BLaER1 treated with 17β-estradiol and CSF1 and Interleukin-3, amounts not matched to agents 10 nM and 100 nM (cell line): Measurements from ENCODE around the gene LPP.

ENCODE experiments used
- H3K27ac ChIP-seq, 11 experiments: shearing (Covaris generic); formaldehyde crosslinking; 2 replicates each; pipeline ENCODE4 v1.8.1; 2022
- H3K27me3 ChIP-seq, 11 experiments: shearing (Covaris generic); formaldehyde crosslinking; 2 replicates each; pipeline ENCODE4 v1.8.1; 2022
- H3K36me3 ChIP-seq, 11 experiments: shearing (Covaris generic); formaldehyde crosslinking; 2 replicates each; pipeline ENCODE4 v1.8.1; 2022
- H3K4me1 ChIP-seq, 10 experiments: shearing (Covaris generic); formaldehyde crosslinking; 2 replicates each; pipeline ENCODE4 v1.8.1; 2022
- H3K4me2 ChIP-seq, 11 experiments: shearing (Covaris generic); formaldehyde crosslinking; 2 replicates each; pipeline ENCODE4 v1.8.1; 2022
- H3K4me3 ChIP-seq, 10 experiments: shearing (Covaris generic); formaldehyde crosslinking; 2 replicates each; pipeline ENCODE4 v1.8.1; 2022
- H3K9ac ChIP-seq, 11 experiments: shearing (Covaris generic); formaldehyde crosslinking; 2 replicates each; pipeline ENCODE4 v1.8.1; 2022
- H3K9me3 ChIP-seq, 11 experiments: shearing (Covaris generic); formaldehyde crosslinking; replicated peaks in 1 of 11; 2 replicates each; pipeline ENCODE4 v1.8.1; 2022
- H4K20me1 ChIP-seq, 11 experiments: shearing (Covaris generic); formaldehyde crosslinking; 2 replicates each; pipeline ENCODE4 v1.8.1; 2022
- Cebpa-rat ChIP-seq, 11 experiments: shearing (Covaris generic); IDR thresholded peaks; 2 replicates each; pipeline ENCODE4 v1.8.1; 2022

Gene LPP

GRCh38 chr3:188832146-188832545 lies 678.2 kb downstream of the LPP start:
- Histone ChIP-seq H3K9ac (no peak overlapping the region), H3K9me3 (no peaks in the 10 kb centered on the region), H3K4me1 (peaks cover 14 to 97% (median 21%) of the 10 kb centered on the region in 10 experiments; a peak in 18 of 20 replicates), H3K4me3 (no peak overlapping the region), H3K27ac (peak overlapping the region in 2 of 11 experiments; percentile 58 to 73; a peak in 4 of 22 replicates), H4K20me1 (no peaks in the 10 kb centered on the region), H3K27me3 (no peaks in the 10 kb centered on the region), H3K36me3 (no peaks in the 10 kb centered on the region), H3K4me2 (peak overlapping the region in 2 of 11 experiments; percentile 58 to 71; a peak in 2 of 22 replicates)
- no peak for TF ChIP-seq Cebpa-rat (IDR thresholded peaks at IDR 0.05)

GRCh38 chr3:188832961-188833721 lies 679.2 kb downstream of the LPP start:
- H3K4me3 ChIP-seq: no peak overlapping the region
- TF ChIP-seq Cebpa-rat (IDR thresholded peaks at IDR 0.05): no peak
- H3K9ac ChIP-seq: no peak overlapping the region
- H3K27ac ChIP-seq: peak overlapping the region in 2 of 11 experiments; percentile 16 to 73; a peak in 2 of 22 replicates
- peaks cover 14 to 92% (median 21%) of the 10 kb centered on the region in 10 experiments; a peak in 18 of 20 replicates for H3K4me1 ChIP-seq
- no peaks in the 10 kb centered on the region for H3K27me3 ChIP-seq
- H3K9me3 ChIP-seq: peaks cover 0 to under 1% (median 0%) of the 10 kb centered on the region in 11 experiments; a peak in 3 of 22 replicates
- peak overlapping the region in 10 of 11 experiments; percentile 4 to 71 (median 17); a peak in 13 of 22 replicates for H3K4me2 ChIP-seq
- H4K20me1 ChIP-seq: no peaks in the 10 kb centered on the region
- H3K36me3 ChIP-seq: peaks cover 0 to under 1% (median 0%) of the 10 kb centered on the region in 11 experiments; a peak in 1 of 22 replicates

GRCh38 chr3:188834349-188834748 lies 680.4 kb downstream of the LPP start:
- H4K20me1 ChIP-seq: no peaks in the 10 kb centered on the region
- H3K4me2 ChIP-seq: peak overlapping the region in 9 of 11 experiments; percentile 4 to 39 (median 25); a peak in 8 of 22 replicates
- peaks cover 0 to 10% (median 0%) of the 10 kb centered on the region in 11 experiments; a peak in 2 of 22 replicates for H3K36me3 ChIP-seq
- no peak for TF ChIP-seq Cebpa-rat (IDR thresholded peaks at IDR 0.05)
- H3K4me3 ChIP-seq: no peak overlapping the region
- H3K9me3 ChIP-seq: peaks cover 0 to 9% (median 0%) of the 10 kb centered on the region in 11 experiments; a peak in 3 of 22 replicates
- H3K27me3 ChIP-seq: no peaks in the 10 kb centered on the region
- peaks cover 14 to 83% (median 21%) of the 10 kb centered on the region in 10 experiments; a peak in 18 of 20 replicates for H3K4me1 ChIP-seq
- H3K27ac ChIP-seq: 0 out of 22 replicates have a peak overlapping the region, but pooled peaks of 1 of the 11 experiments have one; percentile 0
- H3K9ac ChIP-seq: no peak overlapping the region

- Histone ChIP-seq H3K27ac (0 out of 22 replicates have a peak overlapping the region, but pooled peaks of 1 of the 11 experiments have one; percentile 21), H3K36me3 (peaks cover 0 to 10% (median 0%) of the 10 kb centered on the region in 11 experiments; a peak in 4 of 22 replicates), H4K20me1 (no peaks in the 10 kb centered on the region), H3K27me3 (no peaks in the 10 kb centered on the region), H3K4me2 (no peak overlapping the region), H3K9ac (no peak overlapping the region), H3K4me3 (no peak overlapping the region), H3K9me3 (peaks cover 0 to 18% (median 0%) of the 10 kb centered on the region in 11 experiments; a peak in 3 of 22 replicates), H3K4me1 (peaks cover 0 to 77% (median 14%) of the 10 kb centered on the region in 10 experiments; a peak in 16 of 20 replicates)
- TF ChIP-seq Cebpa-rat (IDR thresholded peaks at IDR 0.05): no peak
These were observed 685.3 kb downstream of the LPP start for GRCh38 chr3:188839187-188839695.

- H3K9ac ChIP-seq: no peak overlapping the region
- no peaks in the 10 kb centered on the region for H4K20me1 ChIP-seq
- no peak for TF ChIP-seq Cebpa-rat (IDR thresholded peaks at IDR 0.05)
- H3K4me2 ChIP-seq: peak overlapping the region in 3 of 11 experiments; percentile 20 to 77 (median 64); a peak in 4 of 22 replicates
- peaks cover 0 to 10% (median 0%) of the 10 kb centered on the region in 11 experiments; a peak in 4 of 22 replicates for H3K36me3 ChIP-seq
- H3K27ac ChIP-seq: peak overlapping the region in 4 of 11 experiments; percentile 17 to 86 (median 82); a peak in 7 of 22 replicates
- H3K4me3 ChIP-seq: no peak overlapping the region
- no peaks in the 10 kb centered on the region for H3K27me3 ChIP-seq
- peaks cover 0 to 77% (median 10%) of the 10 kb centered on the region in 10 experiments; a peak in 14 of 20 replicates for H3K4me1 ChIP-seq
- H3K9me3 ChIP-seq: peaks cover 0 to 18% (median 0%) of the 10 kb centered on the region in 11 experiments; a peak in 3 of 22 replicates
These were observed 686.3 kb downstream of the LPP start for GRCh38 chr3:188840290-188840689.

- Histone ChIP-seq H3K9ac (peak overlapping the region in 4 of 11 experiments; percentile 38 to 56 (median 46); a peak in 6 of 22 replicates), H3K4me1 (peaks cover 0 to 66% (median 6%) of the 10 kb centered on the region in 10 experiments; a peak in 12 of 20 replicates), H3K9me3 (peaks cover 0 to 18% (median 0%) of the 10 kb centered on the region in 11 experiments; a peak in 3 of 22 replicates), H3K36me3 (peaks cover 0 to 10% (median 0%) of the 10 kb centered on the region in 11 experiments; a peak in 4 of 22 replicates), H3K27me3 (no peaks in the 10 kb centered on the region), H3K4me2 (peak overlapping the region in 4 of 11 experiments; percentile 57 to 82 (median 70); a peak in 8 of 22 replicates), H3K27ac (peak overlapping the region in 6 of 11 experiments; percentile 37 to 86 (median 78); a peak in 10 of 22 replicates), H4K20me1 (no peaks in the 10 kb centered on the region), H3K4me3 (no peak overlapping the region)
- no peak for TF ChIP-seq Cebpa-rat (IDR thresholded peaks at IDR 0.05)
These were observed 687.9 kb downstream of the LPP start for GRCh38 chr3:188841906-188842305.

GRCh38 chr3:188842639-188843038 lies 688.7 kb downstream of the LPP start:
- Histone ChIP-seq H3K4me1 (peaks cover 0 to 68% (median 6%) of the 10 kb centered on the region in 10 experiments; a peak in 10 of 20 replicates), H3K27me3 (no peaks in the 10 kb centered on the region), H3K27ac (peak overlapping the region in 6 of 11 experiments; percentile 60 to 86 (median 81); a peak in 10 of 22 replicates), H3K36me3 (peaks cover 0 to 10% (median 0%) of the 10 kb centered on the region in 11 experiments; a peak in 4 of 22 replicates), H3K9me3 (peaks cover 0 to 18% (median 0%) of the 10 kb centered on the region in 11 experiments; a peak in 3 of 22 replicates), H3K9ac (peak overlapping the region in 4 of 11 experiments; percentile 24 to 58 (median 56); a peak in 6 of 22 replicates), H4K20me1 (no peaks in the 10 kb centered on the region), H3K4me3 (no peak overlapping the region), H3K4me2 (peak overlapping the region in 4 of 11 experiments; percentile 64 to 82 (median 70); a peak in 6 of 22 replicates)
- TF ChIP-seq Cebpa-rat (IDR thresholded peaks at IDR 0.05): no peak

- peaks cover 0 to 9% (median 0%) of the 10 kb centered on the region in 11 experiments; a peak in 2 of 22 replicates for H3K36me3 ChIP-seq
- peaks cover 0 to 70% (median 6%) of the 10 kb centered on the region in 10 experiments; a peak in 10 of 20 replicates for H3K4me1 ChIP-seq
- TF ChIP-seq Cebpa-rat (IDR thresholded peaks at IDR 0.05): no peak
- H3K9me3 ChIP-seq: peaks cover 0 to 9% (median 0%) of the 10 kb centered on the region in 11 experiments; a peak in 1 of 22 replicates
- no peaks in the 10 kb centered on the region for H3K27me3 ChIP-seq
- H3K4me3 ChIP-seq: no peak overlapping the region
- no peaks in the 10 kb centered on the region for H4K20me1 ChIP-seq
- peak overlapping the region in 1 of 11 experiments; percentile 41; a peak in 1 of 22 replicates for H3K9ac ChIP-seq
- peak overlapping the region in 4 of 11 experiments; percentile 16 to 77 (median 64); a peak in 6 of 22 replicates for H3K4me2 ChIP-seq
- H3K27ac ChIP-seq: peak overlapping the region in 4 of 11 experiments; percentile 38 to 86 (median 82); a peak in 7 of 22 replicates
These were observed 690.1 kb downstream of the LPP start for GRCh38 chr3:188844096-188844495.
